GM12891 (cell line): Measurements from ENCODE around the gene CABCOCO1.

Source experiments
- POLR2A ChIP-seq: IDR thresholded peaks from 2 replicates; pipeline ENCODE4 v1.6.1; 2011; ENCODE audit warnings: low read depth, low read length, control low read depth
- POLR2AphosphoS5 ChIP-seq: IDR thresholded peaks from 2 replicates; pipeline ENCODE4 v1.6.1; 2011; ENCODE audit warnings: low read depth, low read length, control low read depth

DNA sequence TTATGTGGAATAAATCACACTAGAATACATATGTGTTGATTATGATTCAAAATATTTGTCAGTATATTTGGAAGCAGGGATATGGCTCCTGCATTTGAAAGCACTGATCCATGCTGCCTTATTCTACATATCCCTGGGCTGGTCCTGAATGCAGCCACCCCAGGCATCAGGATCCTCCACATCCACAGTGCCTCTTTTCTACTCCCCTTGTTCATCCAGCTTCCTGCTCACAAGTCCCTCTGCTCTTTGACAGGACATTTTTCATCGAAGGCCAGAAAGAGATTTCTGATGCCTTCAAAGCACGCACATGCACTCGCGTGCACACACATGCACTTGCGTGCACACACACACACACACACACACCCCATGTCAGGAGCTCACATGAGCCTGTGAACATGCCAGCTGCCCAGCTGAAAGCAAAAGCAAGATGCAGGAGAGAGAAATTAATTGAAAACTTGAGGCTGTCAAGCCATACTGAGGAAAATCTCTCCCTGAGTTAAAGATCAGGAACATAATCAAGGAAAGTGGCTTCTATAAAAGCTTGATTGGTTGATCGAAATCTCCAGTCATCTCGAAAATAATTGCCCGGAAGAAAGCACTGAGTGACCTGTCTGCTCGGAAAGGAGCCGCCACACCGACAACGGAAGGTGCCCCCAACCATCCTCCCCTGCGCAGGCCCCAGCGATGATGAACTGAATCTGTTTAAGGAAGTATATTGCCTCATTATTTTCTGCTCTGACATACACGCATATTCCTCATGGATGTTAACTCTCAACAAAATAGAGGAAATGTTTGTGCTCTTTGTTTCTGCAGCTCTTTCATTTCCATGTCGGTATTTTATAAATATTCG, 134.8 kb downstream of the CABCOCO1 start:
- TF ChIP-seq POLR2A (no peak), POLR2AphosphoS5 (no peak)
